Mammary epithelial cell (primary cell): Measurements from ENCODE around the gene C1orf174.

Experiments used
- CTCF ChIP-seq, 2 donors: IDR thresholded peaks in 1 of 2; conservative IDR thresholded peaks in 1 of 2; 2 replicates each; pipeline ENCODE4 v1.5.1; 2011 to 2012; ENCODE audit warnings: inconsistent platforms in 2 of 2, low read length in 2 of 2, mild to moderate bottlenecking in 2 of 2, control low read depth in 1 of 2, low read depth in 1 of 2; ENCODE audit not compliant: insufficient read depth in 1 of 2; ENCODE audit errors: extremely low read depth in 1 of 2
- EZH2 ChIP-seq: IDR thresholded peaks from 2 replicates; pipeline ENCODE4 v1.6.1; 2012; ENCODE audit warnings: low read length, inconsistent platforms, borderline replicate concordance

GRCh38 chr1:3864884-3865283, 35.2 kb downstream of the C1orf174 start:
- TF ChIP-seq EZH2 (no peak), CTCF (conservative IDR thresholded peaks at IDR 0.05 in 1 of 2, IDR thresholded peaks at IDR 0.05 in 1 of 2; ENCODE audit: extremely low read depth in 1 of 2, insufficient read depth in 1 of 2, low read depth in 1 of 2, low read length in 2 of 2) (no peak)
